ENCODE data around the gene PRKCA.

The PRKCA gene

DNA sequence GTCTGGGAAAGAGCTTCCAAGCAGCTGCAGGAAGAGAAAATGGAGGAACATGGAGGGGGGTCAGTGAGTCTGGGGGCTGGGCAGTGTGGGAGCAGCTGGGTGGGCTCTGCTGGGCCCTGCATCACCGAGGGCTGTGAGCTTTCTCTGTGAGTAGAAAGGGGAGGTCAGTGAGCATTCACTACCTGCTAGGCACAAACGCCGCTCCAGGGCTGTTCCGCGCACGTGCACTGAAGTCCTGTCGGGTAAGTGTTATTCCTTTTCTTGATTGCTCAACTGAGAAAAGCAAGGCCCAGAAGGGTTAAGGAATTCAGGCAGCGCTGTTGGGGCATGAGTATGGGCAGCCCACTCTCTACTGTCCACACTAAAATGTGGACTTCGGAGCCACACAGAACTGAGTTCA is 537.2 kb downstream of the PRKCA start:
- H3K27ac ChIP-seq, result no peak overlapping the region
- TF ChIP-seq ZFX (IDR thresholded peaks at IDR 0.05; ENCODE audit: borderline replicate concordance), result no peak
- TF ChIP-seq, protein P1, sequence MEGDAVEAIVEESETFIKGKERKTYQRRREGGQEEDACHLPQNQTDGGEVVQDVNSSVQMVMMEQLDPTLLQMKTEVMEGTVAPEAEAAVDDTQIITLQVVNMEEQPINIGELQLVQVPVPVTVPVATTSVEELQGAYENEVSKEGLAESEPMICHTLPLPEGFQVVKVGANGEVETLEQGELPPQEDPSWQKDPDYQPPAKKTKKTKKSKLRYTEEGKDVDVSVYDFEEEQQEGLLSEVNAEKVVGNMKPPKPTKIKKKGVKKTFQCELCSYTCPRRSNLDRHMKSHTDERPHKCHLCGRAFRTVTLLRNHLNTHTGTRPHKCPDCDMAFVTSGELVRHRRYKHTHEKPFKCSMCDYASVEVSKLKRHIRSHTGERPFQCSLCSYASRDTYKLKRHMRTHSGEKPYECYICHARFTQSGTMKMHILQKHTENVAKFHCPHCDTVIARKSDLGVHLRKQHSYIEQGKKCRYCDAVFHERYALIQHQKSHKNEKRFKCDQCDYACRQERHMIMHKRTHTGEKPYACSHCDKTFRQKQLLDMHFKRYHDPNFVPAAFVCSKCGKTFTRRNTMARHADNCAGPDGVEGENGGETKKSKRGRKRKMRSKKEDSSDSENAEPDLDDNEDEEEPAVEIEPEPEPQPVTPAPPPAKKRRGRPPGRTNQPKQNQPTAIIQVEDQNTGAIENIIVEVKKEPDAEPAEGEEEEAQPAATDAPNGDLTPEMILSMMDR (IDR thresholded peaks at IDR 0.05), result no peak

DNA sequence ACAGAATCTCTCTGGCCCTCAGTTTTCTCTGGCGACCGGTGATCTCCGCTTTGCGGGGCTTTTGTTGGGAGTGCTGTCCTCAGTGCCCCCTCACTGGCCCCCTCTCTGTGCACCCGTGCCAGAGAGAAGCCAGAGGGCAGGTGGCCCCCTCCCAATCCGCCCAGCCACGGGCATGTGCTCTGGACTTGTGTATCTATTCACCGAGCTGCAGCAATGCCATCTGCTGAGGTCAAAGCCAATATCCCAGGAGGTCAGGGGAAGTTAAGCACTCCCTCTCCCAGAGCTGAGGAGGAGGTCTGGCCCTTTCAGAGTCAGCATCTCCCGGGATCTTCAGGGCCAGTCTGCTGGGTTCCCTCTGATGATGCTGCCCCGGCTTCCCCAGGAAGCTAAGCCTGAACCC is 537.6 kb downstream of the PRKCA start:
- TF ChIP-seq, protein P1 (IDR thresholded peaks at IDR 0.05), result no peak
- TF ChIP-seq ZFX (IDR thresholded peaks at IDR 0.05; ENCODE audit: borderline replicate concordance), result no peak
- no peak overlapping the region for H3K27ac ChIP-seq

DNA sequence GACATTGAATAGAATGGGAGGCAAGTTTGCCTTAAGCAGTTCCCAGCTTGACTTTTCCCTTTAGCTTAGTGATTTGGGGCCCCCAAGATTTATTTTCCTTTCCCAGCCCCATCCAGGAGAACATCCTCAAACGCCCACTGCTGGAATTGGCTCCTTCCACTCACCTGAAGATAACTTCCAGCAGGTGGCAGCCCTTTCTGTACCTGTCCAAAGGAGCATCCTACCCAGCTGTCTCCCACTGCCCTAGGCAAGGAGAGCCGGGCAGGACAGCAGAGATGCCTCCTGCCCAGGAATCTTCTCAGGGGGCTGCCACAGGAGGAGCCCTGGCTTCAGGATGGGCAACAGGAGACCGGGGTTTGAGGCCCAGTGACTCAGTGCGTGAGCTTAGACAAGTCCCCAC is 538.9 kb downstream of the PRKCA start:
- H3K27ac ChIP-seq, result no peak overlapping the region
- no peak for TF ChIP-seq ZFX (IDR thresholded peaks at IDR 0.05; ENCODE audit: borderline replicate concordance)
- TF ChIP-seq, protein P1 (IDR thresholded peaks at IDR 0.05), result peak; percentile 25

DNA sequence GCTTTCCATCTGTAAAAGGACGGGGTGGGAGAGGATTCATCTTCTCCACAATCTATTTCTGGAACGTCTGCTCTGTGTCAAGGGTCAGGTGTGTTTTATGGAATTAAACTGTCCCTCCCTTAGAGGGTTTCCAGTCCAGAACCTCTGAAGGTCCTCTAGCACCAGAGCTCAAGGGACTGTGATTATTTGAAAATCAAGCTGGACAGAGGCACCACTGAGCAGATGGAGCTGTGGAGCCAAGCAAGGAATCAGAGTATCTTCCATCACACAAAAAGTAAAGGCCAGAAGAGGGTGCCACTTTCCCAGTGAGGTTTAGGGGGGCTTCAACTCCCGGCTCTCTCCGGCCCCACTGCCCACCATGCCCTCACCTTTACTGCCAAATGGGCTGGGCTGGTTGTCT is 539.3 kb downstream of the PRKCA start:
- TF ChIP-seq, protein P1 (IDR thresholded peaks at IDR 0.05), result no peak; the same call in 1 of the 2 replicates
- TF ChIP-seq ZFX (IDR thresholded peaks at IDR 0.05; ENCODE audit: borderline replicate concordance), result no peak
- H3K27ac ChIP-seq, result no peak overlapping the region

DNA sequence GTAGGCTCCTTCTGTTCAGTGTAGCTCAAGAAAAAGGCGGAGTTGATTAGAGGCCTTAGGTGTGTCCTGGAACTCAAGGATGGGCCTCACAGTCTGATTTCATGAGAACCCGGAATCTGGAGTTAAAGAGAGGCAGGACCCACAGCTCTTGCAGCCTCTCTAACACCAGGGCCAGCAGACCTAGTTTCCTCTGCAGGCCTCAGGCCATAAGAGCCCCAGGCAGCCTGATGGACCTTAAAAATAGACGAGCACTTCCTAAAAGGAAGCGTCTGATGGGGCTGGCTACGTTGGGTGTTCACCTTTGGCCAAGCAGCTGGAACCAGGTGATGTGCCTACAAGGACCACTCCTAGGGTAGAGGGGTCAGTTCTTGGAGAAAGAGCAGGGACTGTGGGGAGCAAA is 540.1 kb downstream of the PRKCA start:
- TF ChIP-seq, protein P1 (IDR thresholded peaks at IDR 0.05), result no peak
- no peak for TF ChIP-seq ZFX (IDR thresholded peaks at IDR 0.05; ENCODE audit: borderline replicate concordance)
- no peak overlapping the region for H3K27ac ChIP-seq

GRCh38 chr17:66842959-66843358 is 540.5 kb downstream of the PRKCA start:
- TF ChIP-seq, protein P1 (IDR thresholded peaks at IDR 0.05), result no peak
- TF ChIP-seq ZFX (IDR thresholded peaks at IDR 0.05; ENCODE audit: borderline replicate concordance), result no peak
- no peak overlapping the region for H3K27ac ChIP-seq

- TF ChIP-seq ZFX (IDR thresholded peaks at IDR 0.05; ENCODE audit: borderline replicate concordance), result no peak
- TF ChIP-seq, protein P1 (IDR thresholded peaks at IDR 0.05), result no peak
- no peak overlapping the region for H3K27ac ChIP-seq
These were observed 541.2 kb downstream of the PRKCA start for GRCh38 chr17:66843627-66844026.
